ENCODE measurements around the gene CHRDL2. TPM values are rescaled to one million over a fixed set of nuclear protein-coding genes. Genes with fewer than 3 reads are reported as not detected.

CHRDL2 gene
- total RNA-seq (10 to 100 TPM in 1 of 2 donors, 1 to 10 TPM in 1; 4.1 to 14.5 TPM), polyA plus RNA-seq (under 1 TPM in 1 of 2 donors, not detected in 1; 0.23 TPM)
- long read RNA-seq, donor 1, partial matches to known transcripts: 2 of 7 reads
- long read RNA-seq, donor 1, other reads (novel, unspliced or antisense): 1 of 7 reads
- long read RNA-seq, donor 2, partial matches to known transcripts: 0 of 4 reads
- long read RNA-seq, donor 2, other reads (novel, unspliced or antisense): 2 of 4 reads

- Histone ChIP-seq H3K36me3 (ENCODE audit: control insufficient read depth in 1 of 2, insufficient read depth in 2 of 2, low read length in 1 of 2) (no peaks in the 10 kb centered on the region), H3K4me1 (ENCODE audit: control insufficient read depth in 1 of 2, insufficient read depth in 2 of 2, low read length in 2 of 2) (no peaks in the 10 kb centered on the region), H3K9me3 (ENCODE audit: control insufficient read depth, low read length) (no peaks in the 10 kb centered on the region), H3K4me3 (ENCODE audit: low read length in 2 of 2) (peak within 1 kb of the TSS; percentile 22 to 25), H3K27me3 (ENCODE audit: control insufficient read depth in 1 of 2, insufficient read depth in 2 of 2, low read length in 1 of 2) (no peaks in the 10 kb centered on the region), H3K27ac (ENCODE audit: low read depth in 1 of 2, low read length in 2 of 2) (no peak within 1 kb of the TSS)
- DNase-seq (peak in 1 of 2 donors; percentile 86), ATAC-seq (ENCODE audit: low FRiP score) (no peak)
- WGBS, 2 donors: 11 to 13% methylated on average over 41 to 69 of the region's 69 CpGs
- intact Hi-C loops (cut with DNase I): loop anchor here in 1 of 2 donors (10.0 kb wide), 1 partner anchor 477 kb away; no protein-coding TSS in a partner anchor
Measured at GRCh38 chr11:74731301-74732094, at the start of gene CHRDL2. Gene CHRDL2 (minus strand): TSS chr11:74731426. CDS start chr11:74730888, 538 bp downstream.

- H3K36me3 ChIP-seq (ENCODE audit: control insufficient read depth in 1 of 2, insufficient read depth in 2 of 2, low read length in 1 of 2): peaks cover 0 to 2% of the 10 kb centered on the region in 2 donors
- no peak overlapping the region for H3K27ac ChIP-seq (ENCODE audit: low read depth in 1 of 2, low read length in 2 of 2)
- no peaks in the 10 kb centered on the region for H3K9me3 ChIP-seq (ENCODE audit: control insufficient read depth, low read length)
- no peaks in the 10 kb centered on the region for H3K27me3 ChIP-seq (ENCODE audit: control insufficient read depth in 1 of 2, insufficient read depth in 2 of 2, low read length in 1 of 2)
- 63 to 73% methylated on average over 4 of the region's 4 CpGs for WGBS, 2 donors
- no peak overlapping the region for H3K4me3 ChIP-seq (ENCODE audit: low read length in 2 of 2)
- DNase-seq (no peak), ATAC-seq (ENCODE audit: low FRiP score) (no peak)
- intact Hi-C loops (cut with DNase I): no loop called here
- H3K4me1 ChIP-seq (ENCODE audit: control insufficient read depth in 1 of 2, insufficient read depth in 2 of 2, low read length in 2 of 2): peaks cover 5 to 7% of the 10 kb centered on the region in 2 donors
Measured at GRCh38 chr11:74780248-74781005, 49.2 kb upstream of the CHRDL2 start.

- no peak overlapping the region for H3K27ac ChIP-seq (ENCODE audit: low read depth in 1 of 2, low read length in 2 of 2)
- H3K9me3 ChIP-seq (ENCODE audit: control insufficient read depth, low read length): no peaks in the 10 kb centered on the region
- peaks cover 0 to 2% of the 10 kb centered on the region in 2 donors for H3K36me3 ChIP-seq (ENCODE audit: control insufficient read depth in 1 of 2, insufficient read depth in 2 of 2, low read length in 1 of 2)
- DNase-seq: no peak
- no peak overlapping the region for H3K4me3 ChIP-seq (ENCODE audit: low read length in 2 of 2)
- ATAC-seq (ENCODE audit: low FRiP score): no peak
- H3K27me3 ChIP-seq (ENCODE audit: control insufficient read depth in 1 of 2, insufficient read depth in 2 of 2, low read length in 1 of 2): no peaks in the 10 kb centered on the region
- intact Hi-C loops (cut with DNase I): no loop called here
- WGBS, 2 donors: 97 to 98% methylated on average over 6 of the region's 6 CpGs
- peaks cover 5 to 9% of the 10 kb centered on the region in 2 donors for H3K4me1 ChIP-seq (ENCODE audit: control insufficient read depth in 1 of 2, insufficient read depth in 2 of 2, low read length in 2 of 2)
Measured at GRCh38 chr11:74778581-74778980, 47.4 kb upstream of the CHRDL2 start.

- intact Hi-C loops (cut with DNase I): no loop called here
- DNase-seq (no peak), ATAC-seq (ENCODE audit: low FRiP score) (no peak)
- no peaks in the 10 kb centered on the region for H3K27me3 ChIP-seq (ENCODE audit: control insufficient read depth in 1 of 2, insufficient read depth in 2 of 2, low read length in 1 of 2)
- no peak overlapping the region for H3K4me3 ChIP-seq (ENCODE audit: low read length in 2 of 2)
- H3K36me3 ChIP-seq (ENCODE audit: control insufficient read depth in 1 of 2, insufficient read depth in 2 of 2, low read length in 1 of 2): peaks cover 0 to 2% of the 10 kb centered on the region in 2 donors
- peaks cover 3 to 9% of the 10 kb centered on the region in 2 donors for H3K4me1 ChIP-seq (ENCODE audit: control insufficient read depth in 1 of 2, insufficient read depth in 2 of 2, low read length in 2 of 2)
- no peaks in the 10 kb centered on the region for H3K9me3 ChIP-seq (ENCODE audit: control insufficient read depth, low read length)
- no peak overlapping the region for H3K27ac ChIP-seq (ENCODE audit: low read depth in 1 of 2, low read length in 2 of 2)
- 56 to 58% methylated on average over 4 of the region's 4 CpGs for WGBS, 2 donors
Measured at GRCh38 chr11:74777877-74778276, 46.7 kb upstream of the CHRDL2 start.

- H3K27ac ChIP-seq (ENCODE audit: low read depth in 1 of 2, low read length in 2 of 2): no peak overlapping the region
- peaks cover 0 to under 1% of the 10 kb centered on the region in 2 donors for H3K36me3 ChIP-seq (ENCODE audit: control insufficient read depth in 1 of 2, insufficient read depth in 2 of 2, low read length in 1 of 2)
- ATAC-seq (ENCODE audit: low FRiP score): no peak
- peaks cover 3 to 9% of the 10 kb centered on the region in 2 donors for H3K4me1 ChIP-seq (ENCODE audit: control insufficient read depth in 1 of 2, insufficient read depth in 2 of 2, low read length in 2 of 2)
- intact Hi-C loops (cut with DNase I): no loop called here
- DNase-seq: no peak
- H3K27me3 ChIP-seq (ENCODE audit: control insufficient read depth in 1 of 2, insufficient read depth in 2 of 2, low read length in 1 of 2): no peaks in the 10 kb centered on the region
- no peaks in the 10 kb centered on the region for H3K9me3 ChIP-seq (ENCODE audit: control insufficient read depth, low read length)
- H3K4me3 ChIP-seq (ENCODE audit: low read length in 2 of 2): no peak overlapping the region
Measured at GRCh38 chr11:74777038-74777437, 45.8 kb upstream of the CHRDL2 start.

GRCh38 chr11:74776546-74776945 lies 45.3 kb upstream of the CHRDL2 start:
- no peak overlapping the region for H3K27ac ChIP-seq (ENCODE audit: low read depth in 1 of 2, low read length in 2 of 2)
- H3K27me3 ChIP-seq (ENCODE audit: control insufficient read depth in 1 of 2, insufficient read depth in 2 of 2, low read length in 1 of 2): no peaks in the 10 kb centered on the region
- intact Hi-C loops (cut with DNase I): no loop called here
- no peaks in the 10 kb centered on the region for H3K36me3 ChIP-seq (ENCODE audit: control insufficient read depth in 1 of 2, insufficient read depth in 2 of 2, low read length in 1 of 2)
- H3K9me3 ChIP-seq (ENCODE audit: control insufficient read depth, low read length): no peaks in the 10 kb centered on the region
- ATAC-seq (ENCODE audit: low FRiP score) (no peak), DNase-seq (no peak)
- no peak overlapping the region for H3K4me3 ChIP-seq (ENCODE audit: low read length in 2 of 2)
- peaks cover 3 to 9% of the 10 kb centered on the region in 2 donors for H3K4me1 ChIP-seq (ENCODE audit: control insufficient read depth in 1 of 2, insufficient read depth in 2 of 2, low read length in 2 of 2)

GRCh38 chr11:74775762-74776161 lies 44.5 kb upstream of the CHRDL2 start:
- ATAC-seq (ENCODE audit: low FRiP score): no peak
- no peaks in the 10 kb centered on the region for H3K9me3 ChIP-seq (ENCODE audit: control insufficient read depth, low read length)
- DNase-seq: no peak
- H3K27ac ChIP-seq (ENCODE audit: low read depth in 1 of 2, low read length in 2 of 2): no peak overlapping the region
- intact Hi-C loops (cut with DNase I): no loop called here
- no peaks in the 10 kb centered on the region for H3K36me3 ChIP-seq (ENCODE audit: control insufficient read depth in 1 of 2, insufficient read depth in 2 of 2, low read length in 1 of 2)
- peaks cover 3 to 8% of the 10 kb centered on the region in 2 donors for H3K4me1 ChIP-seq (ENCODE audit: control insufficient read depth in 1 of 2, insufficient read depth in 2 of 2, low read length in 2 of 2)
- no peaks in the 10 kb centered on the region for H3K27me3 ChIP-seq (ENCODE audit: control insufficient read depth in 1 of 2, insufficient read depth in 2 of 2, low read length in 1 of 2)
- H3K4me3 ChIP-seq (ENCODE audit: low read length in 2 of 2): no peak overlapping the region
- WGBS, 2 donors: 67 to 72% methylated on average over 1 of the region's 1 CpG

- ATAC-seq (ENCODE audit: low FRiP score) (no peak), DNase-seq (no peak)
- Histone ChIP-seq H3K4me1 (ENCODE audit: control insufficient read depth in 1 of 2, insufficient read depth in 2 of 2, low read length in 2 of 2) (peaks cover 3 to 5% of the 10 kb centered on the region in 2 donors), H3K4me3 (ENCODE audit: low read length in 2 of 2) (no peak overlapping the region), H3K36me3 (ENCODE audit: control insufficient read depth in 1 of 2, insufficient read depth in 2 of 2, low read length in 1 of 2) (no peaks in the 10 kb centered on the region), H3K27me3 (ENCODE audit: control insufficient read depth in 1 of 2, insufficient read depth in 2 of 2, low read length in 1 of 2) (no peaks in the 10 kb centered on the region), H3K9me3 (ENCODE audit: control insufficient read depth, low read length) (no peaks in the 10 kb centered on the region), H3K27ac (ENCODE audit: low read depth in 1 of 2, low read length in 2 of 2) (no peak overlapping the region)
- intact Hi-C loops (cut with DNase I): no loop called here
Measured at GRCh38 chr11:74773476-74773875, 42.2 kb upstream of the CHRDL2 start.
